WERI-Rb-1 (cell line): ENCODE measurements around the gene TEKT1.
"Not testable (repeated sequence)": the region's sequence is repeated elsewhere in the genome, so short reads cannot be mapped to it uniquely, and the experiment has no call there.

Source experiments
- DNase-seq: peaks from one replicate; pipeline ENCODE4 v3.0.0-alpha.2; 2020
- H3K27ac ChIP-seq: fragments of 250-450 bp; sonication (Bioruptor Pico); 2 replicates; pipeline ENCODE4 v1.5.1; 2020; ENCODE audit warnings: mild to moderate bottlenecking, moderate library complexity
- H3K27me3 ChIP-seq: fragments of 250-450 bp; sonication (Bioruptor Pico); 2 replicates; pipeline ENCODE4 v1.5.1; 2021; ENCODE audit warnings: mild to moderate bottlenecking, low read depth, moderate library complexity; ENCODE audit not compliant: insufficient read depth, severe bottlenecking
- H3K36me3 ChIP-seq: fragments of 250-450 bp; sonication (Bioruptor Pico); 2 replicates; pipeline ENCODE4 v1.5.1; 2020; ENCODE audit warnings: mild to moderate bottlenecking, moderate library complexity
- H3K4me3 ChIP-seq: 2 replicates; pipeline ENCODE4 v1.5.1; 2011; ENCODE audit warnings: low read depth, mild to moderate bottlenecking, control low read depth, low read length
- H3K9me3 ChIP-seq: fragments of 250-450 bp; sonication (Bioruptor Pico); 2 replicates; pipeline ENCODE4 v1.5.1; 2021; ENCODE audit warnings: mild to moderate bottlenecking, moderate library complexity; ENCODE audit not compliant: severe bottlenecking
- CTCF ChIP-seq: IDR thresholded peaks from 2 replicates; pipeline ENCODE4 v1.5.1; 2011; ENCODE audit warnings: low read depth, mild to moderate bottlenecking, control low read depth, inconsistent platforms, low read length

Gene TEKT1

GRCh38 chr17:6853764-6854442 is 22.4 kb upstream of the TEKT1 start:
- TF ChIP-seq CTCF, result no peak
- Histone ChIP-seq H3K4me3 (no peak overlapping the region), H3K9me3 (no peaks in the 10 kb centered on the region), H3K27ac (no peak overlapping the region), H3K36me3 (no peaks in the 10 kb centered on the region), H3K27me3 (peaks cover 88% of the 10 kb centered on the region)
- DNase-seq, result no peak

GRCh38 chr17:6848545-6849179 is 17.1 kb upstream of the TEKT1 start:
- not testable (repeated sequence) for H3K9me3 ChIP-seq, DNase-seq, H3K36me3 ChIP-seq, H3K27ac ChIP-seq, H3K4me3 ChIP-seq
- H3K27me3 ChIP-seq, result peaks cover 81% of the 10 kb centered on the region

- DNase-seq, result not testable (repeated sequence)
- peaks cover 82% of the 10 kb centered on the region for H3K27me3 ChIP-seq
These were observed 14.6 kb upstream of the TEKT1 start for GRCh38 chr17:6846138-6846537.

GRCh38 chr17:6844406-6844805 is 12.9 kb upstream of the TEKT1 start:
- not testable (repeated sequence) for H3K27ac ChIP-seq, DNase-seq, H3K9me3 ChIP-seq, H3K4me3 ChIP-seq, H3K36me3 ChIP-seq
- H3K27me3 ChIP-seq, result peaks cover 77% of the 10 kb centered on the region

More at GRCh38 chr17:6846138-6846537, 14.6 kb upstream of the TEKT1 start:
- H3K36me3 ChIP-seq, H3K27ac ChIP-seq, H3K9me3 ChIP-seq, H3K4me3 ChIP-seq: not testable (repeated sequence)

- H3K4me3 ChIP-seq, result no peak overlapping the region
- no peak overlapping the region for H3K27ac ChIP-seq
- DNase-seq, result no peak
- no peak for TF ChIP-seq CTCF
- no peaks in the 10 kb centered on the region for H3K36me3 ChIP-seq
- H3K27me3 ChIP-seq, result peaks cover 77% of the 10 kb centered on the region
- H3K9me3 ChIP-seq, result no peaks in the 10 kb centered on the region
These were observed 11.8 kb upstream of the TEKT1 start for GRCh38 chr17:6843241-6843880.

- not testable (repeated sequence) for H3K4me3 ChIP-seq, H3K27ac ChIP-seq, DNase-seq, H3K9me3 ChIP-seq, H3K36me3 ChIP-seq
- peaks cover 77% of the 10 kb centered on the region for H3K27me3 ChIP-seq
These were observed 10.2 kb upstream of the TEKT1 start for GRCh38 chr17:6841769-6842168.

- no peak for DNase-seq
- H3K27me3 ChIP-seq, result peaks cover 98% of the 10 kb centered on the region
- H3K36me3 ChIP-seq, result no peaks in the 10 kb centered on the region
- no peaks in the 10 kb centered on the region for H3K9me3 ChIP-seq
- H3K4me3 ChIP-seq, result no peak overlapping the region
- no peak overlapping the region for H3K27ac ChIP-seq
- TF ChIP-seq CTCF, result no peak
These were observed 1.0 kb downstream of the TEKT1 start for GRCh38 chr17:6830383-6830986.
